ENCODE data around the gene NXPH2.
"Not testable (repeated sequence)": the region's sequence is repeated elsewhere in the genome, so short reads cannot be mapped to it uniquely, and the experiment has no call there.

The NXPH2 gene

DNA sequence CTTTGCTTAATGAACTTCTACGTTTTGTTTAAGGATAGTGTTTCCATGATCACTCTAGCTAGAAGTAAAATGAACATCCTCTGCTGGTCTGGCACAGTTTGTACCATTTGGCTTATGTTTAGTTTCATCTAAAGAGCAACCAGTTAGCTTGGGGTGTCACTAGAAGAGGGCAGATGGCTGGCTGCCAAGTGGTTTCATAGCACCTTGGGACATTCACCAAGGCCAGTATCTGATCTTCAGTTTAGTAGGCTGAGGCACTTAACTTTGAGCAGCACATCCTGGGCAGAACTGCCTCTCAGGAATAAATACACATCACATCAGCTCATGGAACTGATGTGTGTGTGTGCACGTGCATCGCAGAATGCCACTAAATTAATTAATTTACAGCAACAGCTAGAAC, 68.4 kb downstream of the NXPH2 start:
- DNase-seq (ENCODE audit: low spot score): no peak

DNA sequence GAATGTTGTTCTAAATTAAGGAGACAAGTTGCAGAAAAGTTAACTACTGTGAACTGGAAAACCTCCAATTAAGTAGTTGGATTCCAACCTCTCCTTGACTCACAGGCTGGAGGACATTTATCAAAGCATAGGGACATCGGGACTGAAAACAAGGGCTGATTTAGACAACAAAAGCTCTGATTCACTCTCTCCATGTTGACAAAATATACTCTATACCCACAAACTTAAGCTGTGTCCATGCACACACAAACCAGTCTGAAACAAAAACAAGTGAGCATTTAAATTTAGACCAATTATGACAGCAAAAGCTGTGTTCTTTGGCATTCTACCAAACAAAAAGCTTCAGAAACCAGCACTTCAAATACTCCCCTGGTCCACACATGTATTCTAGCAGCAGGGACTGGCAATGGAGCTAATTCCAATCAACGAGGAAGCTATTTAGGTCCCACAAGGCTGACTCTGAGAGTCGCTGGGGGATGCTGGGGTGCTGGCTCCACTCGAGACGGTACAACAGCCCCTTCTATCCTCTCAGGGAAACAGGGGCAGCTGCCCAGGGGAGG, 71.4 kb downstream of the NXPH2 start:
- no peak for DNase-seq (ENCODE audit: low spot score)

DNA sequence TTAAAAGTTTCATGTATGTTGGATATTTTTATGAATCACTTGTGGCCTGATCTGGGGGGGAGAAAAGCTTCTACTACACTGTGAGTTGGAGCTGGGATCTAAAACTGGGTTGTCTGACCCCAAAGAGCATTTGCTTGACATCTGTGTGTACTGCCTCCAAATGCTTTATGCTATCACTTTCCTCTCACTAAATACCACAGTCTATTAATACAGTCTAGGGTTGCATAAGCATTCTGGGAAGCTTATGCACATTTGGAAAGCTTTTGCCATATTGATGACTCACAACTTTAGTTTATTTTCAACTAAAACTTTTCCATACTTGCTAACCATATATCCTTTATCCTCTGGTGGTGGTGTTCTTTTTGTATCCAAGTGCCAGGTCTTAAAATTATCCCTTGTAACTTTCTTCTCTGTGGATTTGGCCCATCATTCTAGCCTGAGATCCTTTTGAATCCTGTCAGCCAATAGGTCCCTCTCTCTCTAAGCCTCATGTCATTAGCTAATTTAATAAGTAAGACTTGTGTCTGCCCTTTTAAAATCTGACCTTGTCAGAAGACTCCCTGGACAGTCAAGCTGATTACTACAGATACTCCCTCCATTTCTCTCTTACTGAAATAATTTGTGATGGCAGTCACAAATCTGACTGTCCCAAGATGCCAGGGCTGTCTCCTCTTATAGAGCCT, 72.7 kb downstream of the NXPH2 start:
- no peak for DNase-seq (ENCODE audit: low spot score)

DNA sequence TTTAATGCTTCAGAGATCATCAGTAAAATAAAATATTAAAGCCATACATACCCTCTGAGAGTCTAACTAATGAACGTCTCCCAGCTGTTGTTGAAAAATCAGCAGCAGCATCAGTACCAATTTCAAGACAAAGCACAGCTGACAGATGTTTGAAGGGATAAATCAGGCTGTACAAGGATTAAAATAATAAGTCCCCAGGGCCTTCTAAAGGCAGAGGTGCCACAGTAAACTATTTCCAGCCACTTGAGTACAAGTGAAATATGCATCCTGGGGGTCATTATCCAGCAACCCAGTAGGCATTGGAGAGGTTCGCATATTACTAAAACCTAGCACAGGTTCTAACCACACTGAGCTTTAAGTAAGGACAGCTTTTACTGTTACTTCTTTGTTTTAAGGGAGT, 76.9 kb downstream of the NXPH2 start:
- DNase-seq (ENCODE audit: low spot score): no peak

DNA sequence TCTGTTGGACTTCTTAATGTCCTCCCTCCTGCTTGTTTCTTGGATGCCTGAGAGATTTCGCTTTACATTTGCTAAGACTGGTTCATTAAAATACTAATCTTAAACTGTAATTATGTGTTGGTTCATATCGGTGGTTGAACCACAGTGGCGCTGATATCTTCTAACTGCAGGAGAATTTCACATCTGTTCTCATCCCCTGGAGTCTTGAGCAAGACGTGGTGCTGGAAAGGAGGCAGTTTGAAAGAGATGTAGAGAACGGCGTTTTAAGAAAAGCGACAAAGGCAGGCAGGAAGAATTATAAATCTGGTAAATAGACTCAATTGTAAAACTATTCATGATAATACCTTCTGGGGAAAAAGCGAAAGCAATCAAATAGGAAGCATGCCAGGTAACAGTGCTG, 79.5 kb downstream of the NXPH2 start:
- DNase-seq (ENCODE audit: low spot score): no peak

DNA sequence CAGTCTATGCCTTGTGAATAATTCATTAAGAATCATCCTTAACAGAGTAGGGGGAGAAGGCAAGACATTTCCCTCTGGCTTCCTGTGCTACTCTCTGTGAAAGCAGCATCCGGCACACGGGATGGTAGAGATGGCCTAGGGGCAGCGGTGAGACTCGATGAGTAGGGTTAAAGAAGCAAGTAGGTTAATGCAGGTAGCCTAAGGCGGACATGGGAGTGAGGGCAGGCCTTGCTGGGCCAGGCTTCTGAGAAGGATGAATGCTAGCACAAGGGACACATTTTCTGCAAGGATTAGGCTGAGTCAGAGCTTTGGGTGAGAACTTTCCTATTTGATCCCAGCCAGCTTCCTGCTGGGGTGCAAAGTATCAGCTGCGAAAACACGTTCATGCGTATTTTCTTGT, 80.8 kb downstream of the NXPH2 start:
- no peak for DNase-seq (ENCODE audit: low spot score)

DNA sequence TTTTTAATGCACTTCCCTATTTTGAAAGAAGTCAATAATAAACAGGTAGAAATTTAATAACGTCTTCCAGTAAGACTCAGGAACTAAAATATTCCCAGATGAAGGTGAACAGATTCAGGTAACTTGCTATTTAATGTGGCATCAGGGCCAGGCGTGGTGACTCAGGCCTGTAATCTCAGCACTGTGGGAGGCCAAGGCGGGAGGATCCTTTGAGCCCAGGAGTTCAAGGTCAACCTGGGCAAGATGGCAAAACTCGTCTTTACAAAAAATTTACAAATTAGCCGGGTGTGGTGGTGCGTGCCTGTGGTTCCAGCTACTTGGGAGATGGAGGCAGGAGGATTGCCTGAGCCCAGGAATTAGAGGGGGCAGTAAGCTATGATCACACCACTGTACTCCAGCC, 81.8 kb downstream of the NXPH2 start:
- DNase-seq (ENCODE audit: low spot score): no peak

DNA sequence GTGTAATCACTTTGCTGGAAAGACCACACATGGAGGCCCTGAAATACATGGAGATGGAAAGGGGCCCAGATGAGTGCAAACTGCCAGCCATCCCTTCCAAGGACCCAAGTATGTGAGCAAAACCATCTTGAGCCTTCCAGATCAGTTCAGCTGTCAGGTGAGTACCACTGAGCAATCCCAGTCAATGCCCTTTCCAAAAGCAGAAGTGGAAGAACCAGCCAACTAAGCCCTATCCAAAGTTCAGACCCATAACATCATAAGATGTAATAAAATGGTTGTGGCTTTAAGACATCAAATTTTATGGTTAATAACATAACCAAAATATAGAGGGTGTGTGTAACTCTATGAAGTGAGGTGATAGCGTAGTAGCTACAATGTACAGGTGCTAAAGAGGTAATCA, 88.5 kb downstream of the NXPH2 start:
- no peak for DNase-seq (ENCODE audit: low spot score)

DNA sequence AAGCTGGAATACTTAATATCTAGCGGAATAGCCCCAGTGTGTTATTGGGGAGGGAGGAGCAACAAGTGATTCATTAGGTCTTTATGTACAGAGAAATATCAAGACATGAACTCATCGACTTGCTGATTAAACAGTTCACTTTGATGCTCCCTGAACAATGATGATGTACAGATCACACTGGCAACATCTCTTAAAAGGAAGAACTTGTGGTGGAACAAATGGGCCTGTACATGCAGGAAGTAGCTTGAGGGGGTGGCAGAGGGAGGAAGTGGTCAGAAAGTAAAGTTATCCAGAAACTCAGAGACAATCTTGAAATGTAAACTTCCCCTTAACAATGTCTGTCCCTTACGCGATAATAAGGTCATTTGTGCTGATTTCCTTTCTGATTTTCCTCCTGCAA, 90.5 kb downstream of the NXPH2 start:
- DNase-seq (ENCODE audit: low spot score): no peak

DNA sequence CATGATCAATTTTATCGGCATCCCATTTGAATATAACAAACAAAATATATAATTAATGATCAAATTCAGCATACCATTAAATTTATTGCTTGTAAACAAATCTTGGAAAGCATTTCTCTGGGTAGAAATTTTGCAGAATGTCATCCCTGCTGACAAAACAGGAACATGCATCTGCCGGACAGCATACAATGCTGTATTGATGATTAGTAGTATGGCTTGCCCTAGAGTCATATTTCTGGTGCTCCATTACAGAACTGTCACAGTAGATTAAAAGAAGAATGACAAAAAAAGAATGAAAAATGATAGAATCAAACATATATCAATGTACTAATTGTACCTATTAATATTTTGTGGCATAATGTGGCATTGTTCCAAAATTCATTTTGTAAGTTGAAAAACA, 98.0 kb downstream of the NXPH2 start:
- DNase-seq (ENCODE audit: low spot score): no peak

DNA sequence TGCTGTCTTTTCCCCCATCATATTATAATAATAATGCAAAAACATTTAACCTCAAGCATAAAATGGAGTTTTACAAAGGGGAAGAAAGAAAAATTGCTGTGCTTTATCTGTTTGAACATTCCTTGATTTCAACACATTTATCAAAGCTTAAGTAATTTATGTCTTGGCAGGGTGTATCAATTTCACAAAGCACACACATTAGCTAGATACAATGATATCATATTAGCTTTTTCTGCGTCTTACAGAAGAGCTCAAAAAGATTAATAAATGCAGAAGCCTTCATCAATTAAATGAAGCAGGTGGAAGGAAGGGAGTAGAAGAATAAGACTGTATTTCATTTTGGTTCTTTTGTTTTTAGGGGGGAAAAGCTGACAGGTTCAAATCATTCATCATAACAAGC, 103.0 kb downstream of the NXPH2 start:
- DNase-seq (ENCODE audit: low spot score): no peak

DNA sequence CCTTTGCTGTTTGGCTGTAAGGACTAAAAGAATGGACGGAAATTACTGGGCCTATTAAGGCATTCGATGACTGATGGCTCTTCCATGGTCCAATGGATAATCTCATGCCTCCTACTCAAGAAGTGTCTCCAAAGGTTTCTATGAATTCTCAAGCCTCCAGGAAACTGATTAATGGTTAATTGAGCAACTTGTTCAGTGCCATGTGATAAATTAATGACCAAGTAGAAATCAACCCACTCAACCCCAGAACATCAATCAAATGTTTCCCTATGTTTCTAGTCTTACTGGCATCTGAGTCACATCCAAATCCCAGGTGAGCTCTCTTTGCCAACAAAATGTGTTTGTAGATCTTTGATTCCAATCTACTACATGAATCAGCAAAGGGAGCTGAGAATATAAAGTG, 103.6 kb downstream of the NXPH2 start:
- DNase-seq (ENCODE audit: low spot score): no peak

DNA sequence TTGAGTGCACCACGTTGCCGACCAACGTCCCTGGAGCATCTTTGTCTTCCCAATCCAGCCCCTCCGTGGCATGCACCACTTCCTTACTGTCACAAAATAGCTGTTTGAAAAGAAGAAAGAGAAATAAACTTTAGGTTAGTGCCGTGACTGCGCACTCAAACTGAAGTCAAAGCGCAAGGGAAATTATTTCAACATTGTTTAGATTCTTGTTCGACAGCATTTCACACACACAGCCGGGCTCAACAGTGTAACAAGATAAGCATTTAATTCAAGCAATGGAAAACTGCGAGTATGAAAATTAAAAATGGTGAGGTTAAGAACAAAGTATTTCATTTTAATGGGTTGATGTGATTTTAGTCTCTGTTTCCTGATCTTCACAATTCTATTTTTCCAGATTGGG, 108.6 kb downstream of the NXPH2 start:
- no peak for DNase-seq (ENCODE audit: low spot score)

DNA sequence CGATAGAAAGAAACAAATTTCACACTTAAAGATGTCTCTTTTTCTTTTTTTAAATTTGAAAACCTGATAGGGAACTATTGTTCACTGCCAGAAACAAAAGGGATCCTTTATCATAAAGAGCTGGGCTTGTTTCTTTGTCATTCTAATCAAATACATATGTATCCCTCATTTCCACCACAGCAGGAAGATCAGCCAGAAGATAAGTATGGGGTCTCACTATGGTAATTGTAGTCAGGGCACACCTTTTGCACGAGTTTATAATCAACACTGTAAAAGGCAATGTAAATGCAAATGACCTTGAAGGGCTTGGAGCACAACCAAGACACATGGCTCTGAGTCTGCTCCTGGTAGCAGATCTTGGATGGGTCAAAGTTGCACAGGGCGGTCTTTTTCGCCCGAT, 109.5 kb downstream of the NXPH2 start:
- no peak for DNase-seq (ENCODE audit: low spot score)

DNA sequence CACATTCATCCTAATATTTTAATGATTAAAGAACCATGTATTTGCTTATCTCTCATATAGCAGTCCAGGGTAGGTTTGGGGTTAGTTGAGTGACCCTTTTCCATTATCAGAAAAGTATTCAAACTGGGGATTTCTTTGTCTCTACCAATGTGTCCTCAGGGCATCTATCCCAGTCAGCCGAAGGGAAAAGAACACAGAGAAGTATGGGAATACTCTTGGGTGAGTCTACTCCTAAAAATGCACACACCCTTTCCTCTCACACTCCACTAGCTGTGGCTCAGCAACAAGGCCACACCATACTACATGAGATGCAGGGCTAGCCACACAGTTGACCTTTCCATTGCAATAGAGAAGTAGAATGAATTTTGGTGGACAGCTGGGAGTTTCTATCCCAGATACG, 114.3 kb downstream of the NXPH2 start:
- no peak for DNase-seq (ENCODE audit: low spot score)

DNA sequence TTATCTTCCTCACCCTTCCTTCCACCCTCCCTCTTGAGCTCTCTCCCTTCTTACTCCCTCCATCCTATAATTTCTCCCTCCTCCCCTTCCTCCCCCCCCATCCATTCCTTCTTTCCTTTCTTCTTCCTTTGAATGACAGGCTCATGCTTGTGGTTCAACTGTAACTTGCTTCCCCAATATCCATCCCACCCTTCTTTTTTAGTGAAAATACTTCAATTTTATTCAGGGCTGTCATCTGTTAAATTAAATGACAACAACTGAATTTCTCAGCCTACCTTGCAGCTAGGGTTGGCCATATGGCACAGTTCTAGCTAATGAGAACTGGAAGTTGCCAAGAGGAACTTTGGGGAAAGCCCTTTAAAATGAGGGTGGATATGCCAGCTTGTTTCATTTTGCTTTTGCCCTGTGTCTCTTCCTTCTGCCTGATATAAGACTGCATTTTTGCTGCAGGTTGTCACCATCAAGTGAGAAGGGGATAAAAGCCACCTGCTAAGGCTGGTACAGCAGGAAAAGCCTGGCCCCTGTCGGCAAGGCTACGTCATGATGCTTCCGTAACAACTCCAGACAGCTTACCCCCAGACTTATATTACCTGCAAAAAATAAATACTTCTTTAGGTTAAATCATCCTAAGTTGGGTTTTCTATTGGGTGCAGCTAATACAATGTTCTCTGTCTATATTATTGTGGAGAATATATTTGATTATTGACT, 121.8 kb downstream of the NXPH2 start:
- no peak for DNase-seq (ENCODE audit: low spot score)

DNA sequence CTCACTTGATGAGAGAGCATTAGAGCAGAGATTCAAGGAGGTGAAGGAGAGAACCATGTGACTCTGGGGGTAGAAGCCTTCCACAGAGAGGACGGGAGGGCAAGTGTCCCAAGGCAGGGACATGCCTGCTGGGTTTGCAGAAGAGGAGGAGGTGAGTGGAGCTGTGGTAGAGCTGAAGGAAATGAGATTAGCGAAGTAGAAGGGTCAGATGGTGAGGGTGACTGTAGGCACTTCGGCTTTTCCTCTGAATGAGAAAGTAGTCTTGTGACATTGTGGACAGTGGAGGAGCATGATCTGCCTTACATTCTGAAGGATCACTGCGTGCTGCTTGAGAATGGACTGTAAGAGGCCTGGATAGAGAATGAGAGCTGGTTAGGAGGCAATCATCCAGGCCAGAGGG, 126.0 kb downstream of the NXPH2 start:
- DNase-seq (ENCODE audit: low spot score): no peak

DNA sequence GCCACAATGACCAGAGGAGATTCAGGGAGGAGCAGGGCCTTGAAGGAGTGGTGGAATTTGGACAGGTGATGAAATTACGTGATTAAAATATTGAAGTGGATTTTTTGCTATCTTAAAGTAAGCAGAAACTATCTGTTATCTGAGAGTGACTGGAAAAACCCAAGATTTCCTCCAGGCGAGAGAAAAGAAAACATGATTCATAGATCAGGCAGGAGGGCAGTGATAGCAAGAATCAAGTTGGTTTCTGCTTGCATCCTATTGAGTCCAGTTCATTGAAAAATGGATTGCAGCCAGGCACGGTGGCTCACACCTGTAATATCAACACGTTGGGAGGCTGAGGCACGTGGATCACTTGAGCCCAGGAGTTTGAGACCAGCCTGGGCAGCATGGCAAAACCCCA, 127.8 kb downstream of the NXPH2 start:
- DNase-seq (ENCODE audit: low spot score): no peak

DNA sequence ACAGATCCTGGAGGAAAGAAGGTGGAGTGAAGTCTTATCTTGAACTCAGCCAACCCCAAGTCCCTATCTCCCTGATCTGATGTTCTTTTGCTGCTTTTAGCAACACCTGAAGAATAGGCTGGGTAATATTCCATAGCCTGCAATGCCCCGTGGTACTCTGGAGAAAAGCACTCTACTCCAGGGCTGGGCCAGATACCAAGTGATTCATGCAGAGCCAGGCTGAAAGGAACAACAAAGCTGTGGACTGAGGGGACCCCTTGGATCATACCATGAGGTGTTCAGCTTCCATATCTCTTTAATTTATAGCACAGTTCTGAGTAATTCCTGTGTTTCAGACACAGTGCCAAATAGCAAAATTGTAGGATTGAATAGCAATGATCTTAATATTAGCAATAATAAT, 130.6 kb downstream of the NXPH2 start:
- DNase-seq (ENCODE audit: low spot score): no peak

DNA sequence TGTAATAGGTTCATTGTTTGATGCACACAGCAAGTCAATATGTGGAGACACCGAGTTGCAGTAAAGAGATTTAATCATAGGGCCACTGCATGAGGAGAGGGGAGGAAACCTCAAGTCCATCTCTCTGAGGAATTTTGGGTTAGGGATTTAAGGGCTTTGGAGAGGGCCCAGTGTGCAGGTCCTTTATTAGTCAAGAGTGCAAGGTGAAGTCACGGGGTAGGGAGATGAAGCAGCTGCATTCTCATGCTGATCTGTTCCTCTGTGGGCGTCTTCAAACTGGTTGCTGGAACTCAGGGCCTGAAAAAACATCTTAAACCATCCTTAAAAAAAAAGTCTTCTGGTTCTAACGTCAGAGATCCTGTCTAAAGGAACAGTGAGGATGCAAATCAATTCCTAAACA, 131.6 kb downstream of the NXPH2 start:
- no peak for DNase-seq (ENCODE audit: low spot score)

DNA sequence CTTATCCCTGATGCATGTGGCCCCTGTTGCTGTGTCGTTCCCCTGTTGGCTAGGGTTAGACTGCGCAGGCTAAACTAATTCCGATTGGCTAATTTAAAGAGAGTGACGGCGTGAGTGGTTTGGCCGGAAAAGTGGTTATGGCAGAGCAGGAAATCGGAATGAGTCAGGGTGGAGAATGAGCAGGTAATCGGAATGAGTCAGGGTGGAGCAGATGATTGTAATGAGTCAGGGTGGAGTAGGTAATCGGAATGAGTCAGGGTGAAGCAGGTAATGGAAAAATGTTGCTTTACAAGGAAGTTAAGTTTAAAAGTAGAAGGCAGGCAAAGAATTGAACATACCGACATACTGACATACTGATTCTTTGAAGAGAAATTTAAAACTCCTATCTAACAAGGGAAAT, 135.4 kb downstream of the NXPH2 start:
- DNase-seq (ENCODE audit: low spot score): not testable (repeated sequence)

DNA sequence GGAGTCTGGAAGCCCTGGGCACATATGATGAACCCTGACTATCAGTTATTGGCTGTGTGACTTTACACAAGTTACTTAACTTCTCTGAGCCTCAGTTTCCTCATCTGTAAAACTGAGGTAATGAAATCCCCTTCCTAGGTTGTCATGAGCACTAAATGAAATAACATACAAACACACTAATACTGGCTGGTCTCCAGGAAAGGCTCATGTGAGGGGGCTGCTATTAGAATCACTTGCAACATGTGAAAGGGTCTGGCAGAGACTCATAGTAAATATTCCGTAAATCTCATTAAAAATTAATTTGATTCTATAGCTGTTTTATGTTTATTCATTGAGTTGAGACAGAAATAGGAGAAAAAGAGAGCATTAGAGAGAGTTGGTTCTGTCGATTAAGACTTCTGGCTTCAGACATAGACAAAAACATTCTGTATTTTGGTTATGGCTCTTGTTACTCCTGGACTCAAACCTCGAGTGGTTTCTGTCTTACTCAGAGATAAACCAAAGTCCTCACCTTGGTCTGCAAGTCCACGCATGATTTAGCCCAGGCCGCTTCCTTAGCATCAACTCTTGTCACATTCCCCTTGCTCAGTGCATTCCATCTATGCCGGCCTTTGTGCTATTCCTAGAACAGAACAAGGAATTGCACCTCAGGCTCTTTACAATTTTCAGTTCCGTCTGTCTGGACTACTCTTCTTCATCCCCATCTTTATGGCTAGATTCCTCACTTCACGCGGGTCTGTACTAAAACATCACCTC, 139.1 kb downstream of the NXPH2 start:
- no peak for DNase-seq (ENCODE audit: low spot score)

DNA sequence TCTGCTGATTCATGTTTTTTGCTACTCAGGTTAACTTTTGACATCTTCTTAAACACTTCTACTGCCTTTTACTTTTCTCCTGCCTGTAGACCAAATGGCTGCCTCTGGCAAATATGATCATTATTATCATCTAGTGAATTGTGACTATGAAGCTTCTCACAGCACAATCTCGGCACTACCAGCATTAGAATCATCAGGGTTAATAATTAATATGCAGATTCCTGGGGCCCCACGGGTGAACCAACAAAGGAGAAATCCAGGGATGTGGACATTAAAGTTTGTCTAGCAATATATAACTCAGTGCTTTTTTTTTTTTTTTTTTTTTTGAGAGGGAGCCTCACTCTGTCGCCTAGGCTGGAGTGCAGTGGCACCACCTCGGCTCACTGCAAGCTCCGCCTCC, 142.5 kb downstream of the NXPH2 start:
- DNase-seq (ENCODE audit: low spot score): no peak

Data from putamen (tissue), 1 donor.